GOT3 (cell line): ENCODE results near the gene NUDT21.
A peak's percentile ranks its signal among the peaks of the same experiment; 100 is the strongest.

Experiments used
- DNase-seq: peaks from one replicate; lab custom pipeline; 2025; ENCODE audit warnings: mixed read lengths; lab: John Stamatoyannopoulos, UW

The NUDT21 gene

GRCh38 chr16:56462064-56462796, 11.1 kb upstream of the NUDT21 start:
- DNase-seq = no peak

- DNase-seq = no peak
These were observed 9.0 kb upstream of the NUDT21 start for GRCh38 chr16:56460101-56460500.

- DNase-seq = no peak
These were observed 6.9 kb upstream of the NUDT21 start for GRCh38 chr16:56457927-56458470.

- DNase-seq = no peak
These were observed 889 bp upstream of the NUDT21 start for GRCh38 chr16:56451753-56452689.

- DNase-seq = no peak
These were observed 702 bp downstream of the NUDT21 start for GRCh38 chr16:56450275-56450985.

- no peak for DNase-seq
These were observed 3.1 kb downstream of the NUDT21 start for GRCh38 chr16:56448005-56448404.

- DNase-seq = no peak
These were observed 3.8 kb downstream of the NUDT21 start for GRCh38 chr16:56447286-56447685.

- no peak for DNase-seq
These were observed 13.1 kb downstream of the NUDT21 start for GRCh38 chr16:56438038-56438437.

- DNase-seq = no peak
These were observed 14.9 kb downstream of the NUDT21 start for GRCh38 chr16:56436258-56436657.

GRCh38 chr16:56428091-56428490, 23.0 kb downstream of the NUDT21 start:
- DNase-seq = no peak

- DNase-seq = no peak
These were observed 24.5 kb downstream of the NUDT21 start for GRCh38 chr16:56426585-56426984.

- peak; percentile 34 for DNase-seq
These were observed 25.7 kb downstream of the NUDT21 start, which contains the start of gene AMFR for GRCh38 chr16:56425439-56425832. TSS of gene AMFR (minus strand) at chr16:56425545. CDS start at chr16:56425327, 218 bp downstream.

GRCh38 chr16:56424791-56425438, 26.2 kb downstream of the NUDT21 start:
- DNase-seq = no peak

GRCh38 chr16:56424404-56424764, 26.7 kb downstream of the NUDT21 start:
- no peak for DNase-seq

GRCh38 chr16:56423584-56424403, 27.3 kb downstream of the NUDT21 start:
- no peak for DNase-seq

GRCh38 chr16:56422896-56423441, 28.2 kb downstream of the NUDT21 start:
- DNase-seq = no peak

- no peak for DNase-seq
These were observed 29.0 kb downstream of the NUDT21 start for GRCh38 chr16:56421976-56422669.

GRCh38 chr16:56421313-56421712, 29.8 kb downstream of the NUDT21 start:
- DNase-seq = no peak

- DNase-seq = no peak
These were observed 30.5 kb downstream of the NUDT21 start for GRCh38 chr16:56420613-56421012.
